Measurements from ENCODE around the gene FEZF2. TPM values are rescaled to one million over a fixed set of nuclear protein-coding genes. Genes with fewer than 3 reads are reported as not detected.

The FEZF2 gene
- total and polyA plus RNA-seq, 2 of the 13 experiments (the other 11 are each of a cell fraction or from before 2014, with no cell fraction given): not detected

DNA sequence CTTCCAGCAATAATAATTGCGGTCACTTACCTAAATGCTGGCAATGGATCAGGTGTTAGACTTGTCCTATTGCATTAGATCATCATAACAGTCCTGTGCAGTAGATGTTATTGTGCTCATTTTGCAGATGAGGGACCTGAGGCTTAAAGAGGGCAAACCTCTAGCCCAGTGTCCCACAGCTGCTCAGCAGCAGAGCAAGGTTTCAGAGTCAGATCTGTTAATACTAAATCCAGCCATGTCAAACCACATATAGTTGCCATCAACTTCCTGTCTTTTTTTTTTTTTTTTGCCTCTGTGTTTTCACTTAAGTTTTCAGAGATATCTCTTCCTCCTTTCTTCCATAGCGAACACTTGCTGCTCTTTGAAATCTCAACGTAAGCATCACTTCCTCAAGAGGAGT, 12.1 kb downstream of the FEZF2 start:
- 23% methylated on average over 3 of the region's 3 CpGs for WGBS (ENCODE audit: low lambda C conversion rate)

More for the DNA sequence above, 12.1 kb downstream of the FEZF2 start:
- no peaks in the 10 kb centered on the region for H3K79me2 ChIP-seq (ENCODE audit: insufficient read depth, low read length)
- H3K9me3 ChIP-seq (ENCODE audit: low read length): no peaks in the 10 kb centered on the region
- H3K4me2 ChIP-seq (ENCODE audit: low read depth, low read length): no peak overlapping the region
- intact Hi-C loops (cut with micrococcal nuclease; ENCODE audit: unreplicated experiment): no loop called here
- no peaks in the 10 kb centered on the region for H3K4me1 ChIP-seq (ENCODE audit: insufficient read depth, low read length)
- DNase-seq (ENCODE audit: low spot score) (no peak), ATAC-seq (no peak), FAIRE-seq (no peak)
- in situ Hi-C loops (cut with HindIII; ENCODE audit: extremely low pct_ligation_motif_present, low pct_unique_long_range_greater_than_20kb): no loop called here
- H3K9ac ChIP-seq (ENCODE audit: insufficient read depth, low read depth, low read length): no peak overlapping the region
- no peaks in the 10 kb centered on the region for H3K36me3 ChIP-seq (replicated peaks in 1 of 2; ENCODE audit: control insufficient read depth in 1 of 2, insufficient read depth in 2 of 2, low read length in 2 of 2)
- peaks cover 0 to 14% of the 10 kb centered on the region in 2 experiments; a peak in 2 of 5 replicates for H3K27me3 ChIP-seq (ENCODE audit: control insufficient read depth in 1 of 2, insufficient read depth in 2 of 2, low read length in 2 of 2)
- no peak overlapping the region for H3K27ac ChIP-seq (ENCODE audit: extremely low read length, insufficient read depth, low read length)
- BruUV-seq (replicated peaks): no TSS peak
- H4K20me1 ChIP-seq (ENCODE audit: insufficient read depth, low read length): no peaks in the 10 kb centered on the region
- ChIA-PET POLR2A (no interaction called here), CTCF (ENCODE audit: low intra/inter-chr PET ratio, low total read pairs) (no interaction called here)
- H3K4me3 ChIP-seq (replicated peaks in 1 of 3; ENCODE audit: insufficient read depth in 1 of 3, low read depth in 2 of 3, low read length in 3 of 3): no peak overlapping the region
- TF ChIP-seq DMAP1 (CRISPR knock-in tag; IDR thresholded peaks at IDR 0.05): no peak
- no peak for TF ChIP-seq ZMYM2 (CRISPR knock-in tag; IDR thresholded peaks at IDR 0.05)
- TF ChIP-seq SETDB1 (CRISPR knock-in tag; IDR thresholded peaks at IDR 0.05; ENCODE audit: borderline replicate concordance): no peak
- no peak for TF ChIP-seq ERF (CRISPR knock-in tag; IDR thresholded peaks at IDR 0.05)
- TF ChIP-seq DMTF1 (CRISPR knock-in tag; IDR thresholded peaks at IDR 0.05): no peak
- no peak for TF ChIP-seq CSRNP2 (CRISPR knock-in tag; conservative IDR thresholded peaks at IDR 0.05; ENCODE audit: low read depth)
- no peak for TF ChIP-seq KLF12 (CRISPR knock-in tag; IDR thresholded peaks at IDR 0.05; ENCODE audit: borderline replicate concordance)
- TF ChIP-seq CC2D1A (CRISPR knock-in tag; IDR thresholded peaks at IDR 0.05): no peak
- no peak for TF ChIP-seq NCOR1 (IDR thresholded peaks at IDR 0.05; ENCODE audit: borderline replicate concordance, low read length)
- no peak for TF ChIP-seq ZBTB40 (IDR thresholded peaks at IDR 0.05)
- TF ChIP-seq ZBTB40 (CRISPR knock-in tag; IDR thresholded peaks at IDR 0.05): no peak
- TF ChIP-seq ZNF337 (CRISPR knock-in tag; IDR thresholded peaks at IDR 0.05; ENCODE audit: borderline replicate concordance, low read depth): no peak
- no peak overlapping the region for H2AFZ ChIP-seq (ENCODE audit: low read length)
